ENCODE measurements around the gene SAA4.
A peak's percentile ranks its signal among the peaks of the same experiment; 100 is the strongest.
"Not testable (repeated sequence)": the region's sequence is repeated elsewhere in the genome, so short reads cannot be mapped to it uniquely, and the experiment has no call there.

SAA4 gene

DNA sequence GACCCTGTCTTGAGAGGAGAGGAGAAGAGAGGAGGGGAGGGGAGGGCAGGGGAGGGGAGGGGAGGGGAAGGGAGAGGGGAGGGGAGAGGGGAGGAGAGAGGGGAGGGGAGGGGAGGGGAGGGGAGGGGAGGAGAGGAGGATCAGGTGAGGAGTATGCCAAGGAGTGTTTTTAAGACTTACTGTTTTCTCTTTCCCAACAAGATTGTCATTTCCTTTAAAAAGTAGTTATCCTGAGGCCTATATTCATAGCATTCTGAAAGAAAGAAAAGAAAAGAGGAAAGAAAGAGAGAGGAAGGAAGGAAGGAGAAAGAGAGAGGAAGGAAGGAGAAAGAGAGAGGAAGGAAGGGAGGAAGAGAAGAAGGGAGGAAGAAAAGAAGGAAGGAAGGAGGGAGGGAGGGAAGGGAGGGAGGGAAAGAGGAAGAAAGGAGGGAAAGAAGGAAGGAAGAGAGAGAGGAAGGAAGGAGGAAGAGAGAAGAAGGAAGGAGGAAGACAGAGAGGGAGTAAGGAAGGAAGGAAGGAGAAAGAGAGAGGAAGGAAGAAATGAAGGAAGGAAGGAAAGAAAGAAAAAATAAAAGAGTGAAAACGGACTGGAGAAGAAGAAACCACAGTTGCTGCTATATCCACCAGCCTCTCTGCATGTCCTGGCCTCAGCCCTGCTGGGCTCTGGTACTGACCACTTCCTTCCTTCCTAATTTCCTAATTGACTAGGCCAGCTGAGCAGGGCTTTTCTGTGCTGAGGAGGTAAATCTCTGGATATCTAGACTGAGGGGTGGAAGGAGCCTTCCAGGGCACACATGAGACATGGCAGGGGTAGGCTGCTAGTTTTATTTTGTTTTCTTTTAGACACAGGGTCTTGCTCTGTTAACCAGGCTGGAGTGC lies 28.3 kb upstream of the SAA4 start:
- ChIA-PET CTCF (interaction anchor here (0.6 to 0.7 kb wide), 2 partner anchors 146 to 1686 kb away, joined by 3 to 5 read pairs; no protein-coding TSS in a partner anchor), POLR2A (no interaction called here)
- Histone ChIP-seq H3K4me1 (ENCODE audit: control insufficient read depth, insufficient read depth, low read length) (no peaks in the 10 kb centered on the region), H3K36me3 (ENCODE audit: control insufficient read depth in 2 of 2, insufficient read depth in 1 of 2, low read length in 2 of 2) (no peaks in the 10 kb centered on the region), H3K27ac (ENCODE audit: extremely low read depth, low read depth, low read length) (no peak overlapping the region), H3K9me3 (ENCODE audit: control insufficient read depth, insufficient read depth, low read depth, low read length) (no peaks in the 10 kb centered on the region), H3K4me3 (ENCODE audit: low read depth, low read length) (no peak overlapping the region)
- TF ChIP-seq PRDM1 (tag by site-specific recombination; IDR thresholded peaks at IDR 0.05), result 0 out of 2 replicates have a peak, but pooled peaks have one; percentile 19
- no peak for TF ChIP-seq ZNF350 (tag by site-specific recombination; IDR thresholded peaks at IDR 0.05)
- no peak for TF ChIP-seq ZNF707 (tag by site-specific recombination; IDR thresholded peaks at IDR 0.05)
- no peak for TF ChIP-seq BCL11B (tag by site-specific recombination; IDR thresholded peaks at IDR 0.05; ENCODE audit: low read depth)
- TF ChIP-seq ZNF366 (tag by site-specific recombination; conservative IDR thresholded peaks at IDR 0.05), result peak; percentile 93
- no peak for TF ChIP-seq ELK4 (IDR thresholded peaks at IDR 0.05; ENCODE audit: borderline replicate concordance, low read depth, low read length)
- no peak for TF ChIP-seq ZNF37A (tag by site-specific recombination; IDR thresholded peaks at IDR 0.05)
- TF ChIP-seq ZNF404 (tag by site-specific recombination; IDR thresholded peaks at IDR 0.05), result no peak

- CTCF ChIA-PET, result interaction anchor here (0.6 to 0.7 kb wide), 2 partner anchors 147 to 1686 kb away, joined by 3 to 5 read pairs; no protein-coding TSS in a partner anchor
- POLR2A ChIA-PET, result no interaction called here
Observed at GRCh38 chr11:18264035-18264434, 27.4 kb upstream of the SAA4 start.

DNA sequence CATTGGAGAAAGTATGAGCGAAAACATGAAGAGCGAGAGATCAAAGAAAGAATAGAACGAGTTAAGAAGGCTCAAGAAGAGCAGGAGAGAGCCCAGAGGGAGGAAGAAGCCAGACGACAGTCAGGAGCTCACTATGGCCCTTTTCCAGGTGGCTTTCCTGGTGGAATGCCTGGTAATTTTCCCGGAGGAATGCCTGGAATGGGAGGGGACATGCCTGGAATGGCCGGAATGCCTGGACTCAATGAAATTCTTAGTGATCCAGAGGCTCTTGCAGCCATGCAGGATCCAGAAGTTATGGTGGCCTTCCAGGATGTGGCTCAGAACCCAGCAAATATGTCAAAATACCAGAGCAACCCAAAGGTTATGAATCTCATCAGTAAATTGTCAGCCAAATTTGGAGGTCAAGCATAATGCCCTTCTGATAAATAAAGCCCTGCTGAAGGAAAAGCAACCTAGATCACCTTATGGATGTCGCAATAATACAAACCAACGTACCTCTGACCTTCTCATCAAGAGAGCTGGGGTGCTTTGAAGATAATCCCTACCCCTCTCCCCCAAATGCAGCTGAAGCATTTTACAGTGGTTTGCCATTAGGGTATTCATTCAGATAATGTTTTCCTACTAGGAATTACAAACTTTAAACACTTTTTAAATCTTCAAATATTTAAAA lies 26.2 kb upstream of the SAA4 start:
- H3K36me3 ChIP-seq (ENCODE audit: control insufficient read depth in 2 of 2, insufficient read depth in 1 of 2, low read length in 2 of 2); H3K4me3 ChIP-seq (ENCODE audit: low read depth, low read length); CTCF ChIA-PET; H3K27ac ChIP-seq (ENCODE audit: extremely low read depth, low read depth, low read length); POLR2A ChIA-PET; H3K9me3 ChIP-seq (ENCODE audit: control insufficient read depth, insufficient read depth, low read depth, low read length); H3K4me1 ChIP-seq (ENCODE audit: control insufficient read depth, insufficient read depth, low read length): not testable (repeated sequence)

More at GRCh38 chr11:18264035-18264434, 27.4 kb upstream of the SAA4 start:
- Histone ChIP-seq H3K27ac (ENCODE audit: extremely low read depth, low read depth, low read length) (no peak overlapping the region), H3K4me3 (ENCODE audit: low read depth, low read length) (no peak overlapping the region), H3K9me3 (ENCODE audit: control insufficient read depth, insufficient read depth, low read depth, low read length) (no peaks in the 10 kb centered on the region), H3K36me3 (ENCODE audit: control insufficient read depth in 2 of 2, insufficient read depth in 1 of 2, low read length in 2 of 2) (no peaks in the 10 kb centered on the region), H3K4me1 (ENCODE audit: control insufficient read depth, insufficient read depth, low read length) (no peaks in the 10 kb centered on the region)
- no peak for TF ChIP-seq ZNF654 (tag by site-specific recombination; IDR thresholded peaks at IDR 0.05; ENCODE audit: low read depth)

- Histone ChIP-seq H3K4me1 (ENCODE audit: control insufficient read depth, insufficient read depth, low read length) (no peaks in the 10 kb centered on the region), H3K4me3 (ENCODE audit: low read depth, low read length) (no peak overlapping the region), H3K27ac (ENCODE audit: extremely low read depth, low read depth, low read length) (no peak overlapping the region), H3K9me3 (ENCODE audit: control insufficient read depth, insufficient read depth, low read depth, low read length) (no peaks in the 10 kb centered on the region), H3K36me3 (ENCODE audit: control insufficient read depth in 2 of 2, insufficient read depth in 1 of 2, low read length in 2 of 2) (no peaks in the 10 kb centered on the region)
- ChIA-PET CTCF (no interaction called here), POLR2A (no interaction called here)
- no peak for TF ChIP-seq ZNF623 (tag by site-specific recombination; IDR thresholded peaks at IDR 0.05)
- TF ChIP-seq REST (tag by site-specific recombination; IDR thresholded peaks at IDR 0.05), result no peak
- TF ChIP-seq KLF1 (tag by site-specific recombination; IDR thresholded peaks at IDR 0.05), result no peak
Observed at GRCh38 chr11:18261721-18262120, 25.1 kb upstream of the SAA4 start.

All from HEK293 (cell line).